HG02623 (cell line): ENCODE measurements around the gene PDCD7.
"Not testable (repeated sequence)": the region's sequence is repeated elsewhere in the genome, so short reads cannot be mapped to it uniquely, and the experiment has no call there.

Experiments used
- ATAC-seq: cut with Tn5 transposase; IDR thresholded peaks from one replicate; pipeline ENCODE4 v1.9.1; 2021; ENCODE audit warnings: moderate library complexity; ENCODE audit not compliant: unreplicated experiment

PDCD7 gene

GRCh38 chr15:65076486-65077290 lies 56.9 kb downstream of the PDCD7 start, which contains the start of gene KBTBD13:
Gene KBTBD13 (plus strand): TSS chr15:65076746. CDS start chr15:65076816, 70 bp downstream.
- ATAC-seq = no peak

GRCh38 chr15:65075607-65076395 lies 57.8 kb downstream of the PDCD7 start:
- not testable (repeated sequence) for ATAC-seq

- ATAC-seq = not testable (repeated sequence)
Measured at GRCh38 chr15:65074946-65075345, 58.7 kb downstream of the PDCD7 start.

- no peak for ATAC-seq
Measured at GRCh38 chr15:65072617-65073016, 61.0 kb downstream of the PDCD7 start.

- ATAC-seq = no peak
Measured at GRCh38 chr15:65072027-65072426, 61.6 kb downstream of the PDCD7 start.

GRCh38 chr15:65071381-65071811 lies 62.2 kb downstream of the PDCD7 start:
- ATAC-seq = no peak

- no peak for ATAC-seq
Measured at GRCh38 chr15:65069779-65070546, 63.6 kb downstream of the PDCD7 start.

GRCh38 chr15:65069179-65069578 lies 64.4 kb downstream of the PDCD7 start:
- no peak for ATAC-seq

GRCh38 chr15:65068403-65068788 lies 65.2 kb downstream of the PDCD7 start:
- no peak for ATAC-seq

GRCh38 chr15:65067645-65068402 lies 65.8 kb downstream of the PDCD7 start, which contains the start of gene RASL12:
Gene RASL12 (minus strand): TSS chr15:65067991. CDS start chr15:65067835, 156 bp downstream.
- ATAC-seq = no peak
